HepG2 (cell line): ENCODE data around the gene CCT3. TPM values are rescaled to one million over a fixed set of nuclear protein-coding genes. Genes with fewer than 3 reads are reported as not detected.

Experiments
- CENPT ChIP-seq: sonication (generic); formaldehyde crosslinking; IDR thresholded peaks from 2 replicates; pipeline ENCODE4 v1.8.0; 2022; ENCODE audit warnings: low read depth, mild to moderate bottlenecking, moderate library complexity, missing genetic modification reagents
- CSRNP1 ChIP-seq: sonication (generic); formaldehyde crosslinking; IDR thresholded peaks from 2 replicates; pipeline ENCODE4 v1.8.1; 2023; ENCODE audit warnings: mild to moderate bottlenecking, missing genetic modification reagents
- ELK4 ChIP-seq: sonication (generic); formaldehyde crosslinking; IDR thresholded peaks from 2 replicates; pipeline ENCODE4 v1.9.0; 2021; ENCODE audit warnings: missing genetic modification reagents, borderline replicate concordance
- GABPB1 ChIP-seq: IDR thresholded peaks from 2 replicates; pipeline ENCODE4 v1.6.1; 2016; ENCODE audit warnings: mild to moderate bottlenecking, missing genetic modification reagents, moderate library complexity, missing compliant biosample characterization
- JUN ChIP-seq: sonication (generic); formaldehyde crosslinking; IDR thresholded peaks from 2 replicates; pipeline ENCODE4 v1.4.0; 2020; ENCODE audit warnings: mild to moderate bottlenecking, missing genetic modification reagents
- MATR3 ChIP-seq: sonication (generic); formaldehyde crosslinking; IDR thresholded peaks from 2 replicates; pipeline ENCODE4 v1.4.0; 2020; ENCODE audit warnings: missing genetic modification reagents
- PHF5A ChIP-seq: IDR thresholded peaks from one replicate; pipeline ENCODE4 v1.6.1; 2018; ENCODE audit warnings: low read depth, missing genetic modification reagents; ENCODE audit not compliant: unreplicated experiment
- POLR2AphosphoS5 ChIP-seq: IDR thresholded peaks from 2 replicates; pipeline ENCODE4 v1.6.1; 2012; ENCODE audit warnings: low read depth, low read length
- PRDM4 ChIP-seq: sonication (generic); formaldehyde crosslinking; IDR thresholded peaks from 2 replicates; pipeline ENCODE4 v1.9.0; 2021; ENCODE audit warnings: missing genetic modification reagents, borderline replicate concordance
- PRMT3 ChIP-seq: sonication (generic); formaldehyde crosslinking; IDR thresholded peaks from 2 replicates; pipeline ENCODE4 v1.8.1; 2022; ENCODE audit warnings: low read depth, mild to moderate bottlenecking, moderate library complexity, missing genetic modification reagents, borderline replicate concordance
- SOX6 ChIP-seq, 2 experiments: fragments of 450-650 bp in 1 of 2; sonication (generic) in 1 of 2; formaldehyde crosslinking in 1 of 2; IDR thresholded peaks; 2 replicates each; pipeline versions ENCODE4 v1.4.0 to v1.6.1; 2017 to 2020; ENCODE audit warnings: antibody characterized with exemption in 1 of 2, mild to moderate bottlenecking in 1 of 2, missing genetic modification reagents in 1 of 2
- SRSF1 ChIP-seq: fragments of 200-400 bp; formaldehyde crosslinking; optimal IDR thresholded peaks from 2 replicates; pipeline ENCODE3; 2017; ENCODE audit warnings: mild to moderate bottlenecking, low read depth, low read length, moderate library complexity
- SRSF9 ChIP-seq: fragments of 200-400 bp; formaldehyde crosslinking; IDR thresholded peaks from 2 replicates; pipeline ENCODE4 v1.6.1; 2018; ENCODE audit warnings: borderline replicate concordance, mild to moderate bottlenecking, low read depth, low read length; ENCODE audit not compliant: insufficient read depth, poor library complexity, severe bottlenecking
- TARDBP ChIP-seq: sonication (generic); formaldehyde crosslinking; IDR thresholded peaks from 2 replicates; pipeline ENCODE4 v1.8.0; 2022; ENCODE audit warnings: mild to moderate bottlenecking, missing genetic modification reagents
- TGIF2 ChIP-seq: IDR thresholded peaks from 2 replicates; pipeline ENCODE4 v1.6.1; 2016; ENCODE audit warnings: control low read depth, missing compliant biosample characterization
- ZBTB2 ChIP-seq: sonication (generic); formaldehyde crosslinking; IDR thresholded peaks from 2 replicates; pipeline ENCODE4 v1.8.0; 2022; ENCODE audit warnings: low read depth, missing genetic modification reagents
- ZBTB33 ChIP-seq: sonication (generic); formaldehyde crosslinking; IDR thresholded peaks from 2 replicates; pipeline ENCODE4 v1.4.0; 2020; ENCODE audit warnings: missing genetic modification reagents
- ZNF101 ChIP-seq: sonication (generic); formaldehyde crosslinking; IDR thresholded peaks from 2 replicates; pipeline ENCODE4 v1.4.0; 2020; ENCODE audit warnings: mild to moderate bottlenecking, low read depth, missing genetic modification reagents, borderline replicate concordance
- ZNF235 ChIP-seq: sonication (generic); formaldehyde crosslinking; IDR thresholded peaks from 2 replicates; pipeline ENCODE4 v1.8.1; 2023; ENCODE audit warnings: mild to moderate bottlenecking, missing genetic modification reagents, borderline replicate concordance
- polyA plus RNA-seq, 8 experiments: library from polyadenylated mRNA; depleted of rRNA in 3 of 8; stranded (reverse) in 7 of 8; unstranded in 1 of 8; fragments of >200 nt; fragmentation: Illumina TruSeq in 4 of 8; extraction: Trizol in 4 of 8; gene quantifications; 2 replicates each; pipeline versions ENCODE4 v1.2.1 to v1.2.3, GENCODE V29; 2011 to 2016; ENCODE audit warnings: low read depth in 4 of 8, missing spikeins in 1 of 8, mixed read lengths in 1 of 8; ENCODE audit not compliant: insufficient read depth in 1 of 8
- total RNA-seq, 5 experiments: library from RNA; depleted of rRNA; stranded (reverse); fragments of >200 nt; fragmentation: Illumina TruSeq; extraction: Trizol; gene quantifications; 2 replicates each; pipeline ENCODE4 v1.2.3, GENCODE V29; 2016; ENCODE audit warnings: low read depth in 1 of 5

The CCT3 gene
- total and polyA plus RNA-seq, 2 of the 13 experiments (the other 11 are each of a cell fraction or from before 2014, with no cell fraction given) = 319 to 615 TPM

GRCh38 chr1:156338180-156338976 lies at the start of gene CCT3, which contains the start of gene TSACC (continued):
- no peak for TF ChIP-seq PRDM4 (CRISPR knock-in tag)
- TF ChIP-seq POLR2AphosphoS5 = peak; percentile 91
- peak; percentile 65; the same call in 1 of the 2 replicates for TF ChIP-seq TARDBP (CRISPR knock-in tag)
- TF ChIP-seq ZBTB33 (CRISPR knock-in tag) = no peak
- TF ChIP-seq CSRNP1 (CRISPR knock-in tag) = 0 out of 2 replicates have a peak, but pooled peaks have one; percentile 50
- no peak for TF ChIP-seq MATR3
- TF ChIP-seq SRSF1 = no peak
- TF ChIP-seq ZNF101 (CRISPR knock-in tag) = no peak
- TF ChIP-seq ELK4 = no peak
- TF ChIP-seq ZNF235 (CRISPR knock-in tag) = no peak
- no peak for TF ChIP-seq PHF5A (CRISPR knock-in tag)
- no peak for TF ChIP-seq ZBTB2 (CRISPR knock-in tag)
- no peak for TF ChIP-seq SRSF9
- peak; percentile 87 for TF ChIP-seq GABPB1 (CRISPR knock-in tag)
- TF ChIP-seq CENPT (CRISPR knock-in tag) = no peak
- TF ChIP-seq SOX6 (IDR thresholded peaks at IDR 0.05) = no peak
- peak; percentile 15; the same call in 1 of the 2 replicates for TF ChIP-seq SOX6 (CRISPR knock-in tag; IDR thresholded peaks at IDR 0.05)
- no peak for TF ChIP-seq PRMT3 (CRISPR knock-in tag)
- no peak for TF ChIP-seq TGIF2 (CRISPR knock-in tag)
- no peak for TF ChIP-seq JUN (CRISPR knock-in tag)
